ENCODE measurements around the gene FBXO34. TPM values are rescaled to one million over a fixed set of nuclear protein-coding genes. Genes with fewer than 3 reads are reported as not detected.

The FBXO34 gene
- total RNA-seq, 1 donor from 2014 or later, result 26.6 TPM

DNA sequence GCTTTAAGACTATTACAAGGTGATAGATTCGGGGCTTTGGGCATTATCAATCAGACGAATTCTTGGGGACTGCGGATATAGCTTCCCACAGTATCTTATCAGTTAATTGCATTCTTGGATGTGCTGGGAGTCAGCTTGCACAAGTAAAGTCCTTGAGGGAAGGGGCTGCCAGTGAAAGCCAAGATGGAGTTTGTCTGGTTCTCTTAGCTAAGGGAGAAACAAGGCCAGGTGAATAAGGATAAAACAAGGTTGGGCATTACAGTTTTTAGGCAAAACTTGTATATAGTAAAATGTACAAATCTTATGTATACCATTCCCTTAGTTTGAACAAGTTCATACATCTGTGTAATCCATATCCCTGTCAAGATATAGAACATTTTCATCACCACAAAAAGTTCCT, 5.5 kb downstream of the FBXO34 start:
- Mint-ChIP-seq H3K36me3 (ENCODE audit: low read depth) (peaks cover 15% of the 10 kb centered on the region), H3K27me3 (ENCODE audit: insufficient read depth) (no peaks in the 10 kb centered on the region), H3K27ac (no peak overlapping the region), H3K4me3 (no peak overlapping the region), H3K9me3 (no peaks in the 10 kb centered on the region), H3K4me1 (ENCODE audit: low read depth) (peaks cover 62% of the 10 kb centered on the region)
- intact Hi-C loops (cut with micrococcal nuclease), result loop anchor here (10.0 kb wide), 1 partner anchor 222 kb away; the partner anchor contains the start of gene MAPK1IP1L
- DNase-seq (ENCODE audit: low spot score), result no peak

DNA sequence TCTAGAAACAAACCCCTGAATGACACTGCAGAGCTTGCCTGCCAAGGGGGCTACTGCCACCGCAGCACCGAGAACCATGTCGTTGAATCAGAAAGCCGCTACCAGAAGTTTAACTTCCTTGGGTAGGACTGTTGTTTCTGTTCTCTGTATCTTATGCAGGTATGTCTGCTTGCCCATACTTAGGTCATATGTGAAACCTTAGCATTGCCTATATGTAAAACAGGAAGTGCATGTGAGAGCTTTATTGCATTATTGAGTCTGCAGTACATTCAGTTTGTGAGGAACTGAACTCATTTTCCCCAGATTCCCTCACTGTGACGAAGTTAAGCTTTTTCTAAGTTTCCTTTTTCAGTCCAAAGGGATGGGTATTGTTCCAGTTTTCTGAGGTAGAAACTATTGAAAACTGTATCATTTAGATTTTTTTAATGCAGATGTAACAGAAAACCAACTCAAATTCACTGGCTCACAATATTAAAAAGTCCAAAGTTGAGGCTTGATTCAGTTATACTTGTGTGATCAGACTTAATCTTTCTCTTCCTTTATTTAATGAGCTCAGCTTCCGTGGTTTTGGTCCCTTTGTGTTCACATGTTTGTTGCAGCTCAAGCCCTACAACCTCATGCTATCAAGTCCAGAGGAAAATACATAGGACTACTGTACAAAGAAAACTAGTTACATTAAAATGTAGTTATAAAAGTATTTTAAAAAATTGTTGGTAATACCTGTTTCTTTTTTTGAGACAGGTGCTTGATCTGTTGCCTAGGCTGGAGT, 6.9 kb downstream of the FBXO34 start:
- H3K36me3 Mint-ChIP-seq (ENCODE audit: low read depth), result peaks cover 13% of the 10 kb centered on the region
- peak overlapping the region; percentile 8 for H3K4me3 Mint-ChIP-seq
- peak overlapping the region; percentile 40 for H3K27ac Mint-ChIP-seq
- DNase-seq (ENCODE audit: low spot score), result no peak
- intact Hi-C loops (cut with micrococcal nuclease), result loop anchor here (10.0 kb wide), 1 partner anchor 223 kb away; the partner anchor contains the start of gene MAPK1IP1L
- H3K9me3 Mint-ChIP-seq, result no peaks in the 10 kb centered on the region
- no peaks in the 10 kb centered on the region for H3K27me3 Mint-ChIP-seq (ENCODE audit: insufficient read depth)
- peaks cover 49% of the 10 kb centered on the region for H3K4me1 Mint-ChIP-seq (ENCODE audit: low read depth)

DNA sequence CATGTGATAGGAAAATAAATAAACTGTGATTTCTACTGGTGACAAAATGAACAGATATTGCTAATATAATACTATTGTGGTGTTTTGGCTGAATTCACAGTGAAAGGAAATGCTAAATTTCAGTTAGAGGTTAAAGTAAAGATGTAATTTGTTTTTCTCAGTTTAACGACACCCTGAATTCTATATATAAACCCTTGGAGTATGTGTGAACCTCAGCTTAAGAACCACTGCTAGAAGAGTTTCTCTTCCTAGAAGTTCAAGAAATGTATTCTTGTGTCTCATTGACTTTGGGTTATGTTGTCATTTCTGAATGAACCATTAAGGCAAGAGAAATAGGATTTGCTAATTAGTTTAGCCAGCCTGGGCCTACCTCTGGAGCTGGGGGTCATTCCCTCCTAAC, 8.2 kb downstream of the FBXO34 start:
- intact Hi-C loops (cut with micrococcal nuclease), result loop anchor here (10.0 kb wide), 1 partner anchor 225 kb away; the partner anchor contains the start of gene MAPK1IP1L
- Mint-ChIP-seq H3K36me3 (ENCODE audit: low read depth) (peaks cover 11% of the 10 kb centered on the region), H3K27me3 (ENCODE audit: insufficient read depth) (no peaks in the 10 kb centered on the region)

DNA sequence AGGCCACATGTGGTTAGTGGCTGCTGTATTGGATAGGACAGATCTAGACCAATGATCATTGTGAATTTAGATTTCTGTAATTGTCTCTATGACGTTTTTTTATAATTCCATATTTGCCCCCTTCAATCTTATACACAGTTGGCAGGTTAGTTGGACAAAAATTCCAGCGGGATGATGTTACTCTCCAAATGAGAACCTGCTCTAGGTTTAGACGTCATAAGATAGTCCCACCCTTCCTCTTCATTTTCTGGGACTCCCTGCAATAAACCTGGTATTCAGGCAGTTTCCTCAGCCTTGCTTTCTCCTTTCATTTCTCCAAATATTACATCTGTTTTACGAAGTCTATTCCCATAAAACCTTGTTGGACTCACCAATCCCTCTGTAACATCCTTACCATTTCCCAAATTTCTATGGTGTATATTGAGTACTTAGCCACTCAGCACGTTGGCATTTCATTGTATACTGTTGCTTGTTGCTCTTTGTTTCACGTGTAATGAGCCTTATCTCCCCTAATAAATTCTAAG, 10.2 kb downstream of the FBXO34 start:
- peaks cover 10% of the 10 kb centered on the region for H3K36me3 Mint-ChIP-seq (ENCODE audit: low read depth)
- intact Hi-C loops (cut with micrococcal nuclease), result no loop called here
- no peak overlapping the region for H3K27ac Mint-ChIP-seq
- no peaks in the 10 kb centered on the region for H3K27me3 Mint-ChIP-seq (ENCODE audit: insufficient read depth)
- H3K4me3 Mint-ChIP-seq, result no peak overlapping the region
- peaks cover 24% of the 10 kb centered on the region for H3K4me1 Mint-ChIP-seq (ENCODE audit: low read depth)
- no peaks in the 10 kb centered on the region for H3K9me3 Mint-ChIP-seq
- no peak for DNase-seq (ENCODE audit: low spot score)

More for the DNA sequence above, 8.2 kb downstream of the FBXO34 start:
- H3K27ac Mint-ChIP-seq, result no peak overlapping the region
- peaks cover 41% of the 10 kb centered on the region for H3K4me1 Mint-ChIP-seq (ENCODE audit: low read depth)
- DNase-seq (ENCODE audit: low spot score), result no peak
- no peak overlapping the region for H3K4me3 Mint-ChIP-seq
- H3K9me3 Mint-ChIP-seq, result no peaks in the 10 kb centered on the region

DNA sequence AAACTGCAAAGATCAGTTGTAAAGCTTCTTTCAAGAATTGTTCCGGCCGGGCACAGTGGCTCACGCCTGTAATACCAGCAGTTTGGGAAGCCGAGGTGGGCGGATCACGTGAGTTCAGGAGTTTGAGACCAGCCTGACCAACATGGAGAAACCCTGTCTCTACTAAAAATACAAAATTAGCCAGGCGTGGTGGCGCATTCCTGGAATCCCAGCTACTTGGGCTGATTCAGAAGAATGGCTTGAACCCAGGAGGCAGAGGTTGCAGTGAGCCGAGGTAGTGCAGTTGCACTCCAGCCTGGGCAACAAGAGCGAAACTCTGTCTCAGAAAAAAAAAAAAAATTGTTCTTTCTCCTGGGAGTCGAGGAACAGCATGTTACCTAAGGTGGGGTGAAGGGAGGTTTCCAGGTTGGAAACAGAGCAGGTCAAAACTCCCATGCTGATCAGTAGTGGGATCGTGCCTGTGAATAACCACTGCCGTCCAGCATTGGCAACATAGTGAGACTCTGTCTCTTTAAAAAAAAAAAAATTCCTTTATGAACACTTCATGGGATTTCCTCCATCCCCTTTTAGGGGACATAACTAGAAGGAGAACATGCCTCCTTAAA, 13.9 kb downstream of the FBXO34 start:
- DNase-seq (ENCODE audit: low spot score), result no peak
- Mint-ChIP-seq H3K9me3 (no peaks in the 10 kb centered on the region), H3K36me3 (ENCODE audit: low read depth) (peaks cover 9% of the 10 kb centered on the region), H3K4me1 (ENCODE audit: low read depth) (peaks cover 11% of the 10 kb centered on the region), H3K27me3 (ENCODE audit: insufficient read depth) (no peaks in the 10 kb centered on the region), H3K27ac (no peak overlapping the region), H3K4me3 (no peak overlapping the region)
- intact Hi-C loops (cut with micrococcal nuclease), result no loop called here

DNA sequence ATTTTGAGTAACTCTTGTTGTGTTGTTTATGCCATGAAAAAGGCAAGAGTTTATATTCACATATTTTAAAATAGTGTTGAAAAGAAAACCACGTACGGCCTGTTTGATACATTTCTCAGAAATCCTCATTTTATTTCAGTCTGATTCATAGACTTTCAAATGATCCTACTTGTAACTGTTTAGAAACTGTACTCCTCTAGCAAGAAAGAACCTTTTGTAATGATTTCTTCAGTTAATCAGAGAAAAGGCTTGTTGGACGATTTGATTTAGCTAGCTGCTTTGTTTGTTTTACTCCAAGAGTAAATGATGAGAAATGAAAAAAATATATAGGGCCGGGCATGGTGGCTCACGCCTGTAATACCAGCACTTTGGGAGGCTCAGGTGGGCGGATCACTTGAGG, 17.2 kb downstream of the FBXO34 start:
- H3K4me3 Mint-ChIP-seq, result no peak overlapping the region
- intact Hi-C loops (cut with micrococcal nuclease), result no loop called here

DNA sequence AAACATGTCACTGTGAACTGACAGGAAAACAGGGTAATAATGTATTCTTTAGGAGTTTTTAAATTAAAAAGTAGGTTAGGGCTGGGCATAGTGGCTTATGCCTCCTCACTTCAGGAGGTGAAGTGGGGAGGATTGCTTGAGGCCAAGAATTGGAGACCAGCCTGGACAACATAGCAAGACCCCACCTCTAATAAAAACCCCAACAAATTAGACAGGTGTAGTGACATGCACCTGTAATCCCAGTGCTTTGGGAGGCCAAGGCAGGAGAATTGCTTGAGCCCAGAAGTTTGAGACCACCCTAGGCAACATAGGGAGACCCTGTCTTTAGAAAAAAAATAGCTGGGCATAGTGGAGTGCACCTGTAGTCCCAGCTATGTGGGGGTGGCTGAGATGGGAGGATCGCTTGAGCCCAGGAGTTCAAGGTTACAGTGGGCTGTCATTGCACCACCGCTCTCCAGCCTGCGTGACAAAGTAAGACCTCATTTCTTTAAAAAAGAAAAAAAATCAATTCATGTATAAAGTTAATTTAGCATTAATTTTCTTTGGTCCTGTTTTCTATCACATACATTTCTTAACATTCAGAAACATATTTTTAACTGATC, 20.4 kb downstream of the FBXO34 start:
- peaks cover 3% of the 10 kb centered on the region for H3K36me3 Mint-ChIP-seq (ENCODE audit: low read depth)
- H3K4me1 Mint-ChIP-seq (ENCODE audit: low read depth), result peaks cover 33% of the 10 kb centered on the region
- intact Hi-C loops (cut with micrococcal nuclease), result no loop called here
- no peaks in the 10 kb centered on the region for H3K9me3 Mint-ChIP-seq
- no peak overlapping the region for H3K27ac Mint-ChIP-seq
- DNase-seq (ENCODE audit: low spot score), result no peak
- H3K27me3 Mint-ChIP-seq (ENCODE audit: insufficient read depth), result no peaks in the 10 kb centered on the region
- no peak overlapping the region for H3K4me3 Mint-ChIP-seq

More for the DNA sequence above, 17.2 kb downstream of the FBXO34 start:
- no peak overlapping the region for H3K27ac Mint-ChIP-seq
- no peak for DNase-seq (ENCODE audit: low spot score)
- H3K27me3 Mint-ChIP-seq (ENCODE audit: insufficient read depth), result no peaks in the 10 kb centered on the region
- H3K9me3 Mint-ChIP-seq, result no peaks in the 10 kb centered on the region
- peaks cover 11% of the 10 kb centered on the region for H3K4me1 Mint-ChIP-seq (ENCODE audit: low read depth)
- peaks cover 4% of the 10 kb centered on the region for H3K36me3 Mint-ChIP-seq (ENCODE audit: low read depth)

DNA sequence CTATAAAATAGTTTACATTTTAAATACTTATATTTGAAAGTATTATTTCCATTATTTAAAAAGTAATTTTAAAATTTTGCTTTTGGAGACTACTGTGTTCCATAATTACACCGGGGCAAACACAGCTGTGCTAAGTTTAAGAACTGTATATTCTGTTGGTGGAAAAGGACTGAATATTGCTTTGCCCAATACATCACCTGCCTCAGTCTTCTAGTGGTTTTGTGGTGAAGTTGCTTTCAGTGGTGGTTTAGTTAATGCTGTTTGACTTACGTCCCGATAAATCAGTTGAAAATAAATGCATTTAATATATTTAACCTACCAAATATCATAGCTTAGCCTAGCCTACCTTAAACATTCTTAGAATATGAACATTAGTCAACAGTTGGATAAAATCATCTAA, 23.4 kb downstream of the FBXO34 start:
- H3K9me3 Mint-ChIP-seq, result no peaks in the 10 kb centered on the region
- intact Hi-C loops (cut with micrococcal nuclease), result no loop called here
- peaks cover 43% of the 10 kb centered on the region for H3K4me1 Mint-ChIP-seq (ENCODE audit: low read depth)
- DNase-seq (ENCODE audit: low spot score), result no peak
- no peaks in the 10 kb centered on the region for H3K27me3 Mint-ChIP-seq (ENCODE audit: insufficient read depth)
- no peak overlapping the region for H3K4me3 Mint-ChIP-seq
- no peak overlapping the region for H3K27ac Mint-ChIP-seq
- H3K36me3 Mint-ChIP-seq (ENCODE audit: low read depth), result peaks cover 12% of the 10 kb centered on the region

DNA sequence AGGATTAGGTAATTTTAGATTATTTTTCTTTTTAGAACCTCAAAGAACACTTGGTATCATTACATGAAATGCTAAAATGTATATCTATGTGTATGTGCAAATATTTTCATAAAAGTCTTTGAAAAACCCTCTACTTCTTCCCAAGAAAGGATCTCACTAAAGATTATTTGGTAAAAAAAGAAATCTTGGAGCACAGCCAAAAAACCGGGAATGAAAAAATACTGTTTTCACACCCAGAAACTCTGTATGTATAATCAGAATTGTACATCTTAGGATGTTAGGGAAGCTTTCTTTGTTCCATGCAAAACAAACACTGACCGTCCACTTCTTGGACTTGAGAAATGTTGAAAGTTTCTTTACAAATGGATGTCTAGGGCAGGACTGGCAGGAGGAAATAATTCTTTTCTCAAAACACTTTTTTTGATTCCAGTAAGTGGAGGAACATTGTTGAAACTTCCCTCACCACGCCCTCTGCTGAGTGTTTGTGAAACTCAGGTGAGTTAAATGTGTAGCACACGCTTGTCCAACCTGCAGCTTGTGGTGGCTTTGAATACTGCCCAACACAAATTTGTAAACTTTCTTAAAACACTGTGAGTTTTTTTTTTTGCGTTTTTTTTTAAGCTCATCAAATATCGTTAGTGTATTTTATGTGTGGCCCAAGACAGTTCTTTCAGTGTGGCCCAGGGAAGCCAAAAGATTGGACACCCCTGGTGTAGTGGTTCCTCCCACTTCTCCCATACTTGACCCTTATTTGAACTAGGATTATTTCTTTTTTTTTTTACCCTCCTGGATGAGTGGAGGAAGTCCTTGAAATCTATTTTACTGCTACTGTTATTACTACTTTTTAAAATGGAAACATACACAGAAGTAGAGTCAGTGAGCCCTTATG, 26.6 kb downstream of the FBXO34 start:
- Mint-ChIP-seq H3K4me1 (ENCODE audit: low read depth) (peaks cover 72% of the 10 kb centered on the region), H3K27ac (peak overlapping the region; percentile 69), H3K4me3 (peak overlapping the region; percentile 27), H3K36me3 (ENCODE audit: low read depth) (peaks cover 20% of the 10 kb centered on the region), H3K27me3 (ENCODE audit: insufficient read depth) (no peaks in the 10 kb centered on the region), H3K9me3 (no peaks in the 10 kb centered on the region)
- intact Hi-C loops (cut with micrococcal nuclease), result no loop called here
- DNase-seq (ENCODE audit: low spot score), result peak; percentile 24

DNA sequence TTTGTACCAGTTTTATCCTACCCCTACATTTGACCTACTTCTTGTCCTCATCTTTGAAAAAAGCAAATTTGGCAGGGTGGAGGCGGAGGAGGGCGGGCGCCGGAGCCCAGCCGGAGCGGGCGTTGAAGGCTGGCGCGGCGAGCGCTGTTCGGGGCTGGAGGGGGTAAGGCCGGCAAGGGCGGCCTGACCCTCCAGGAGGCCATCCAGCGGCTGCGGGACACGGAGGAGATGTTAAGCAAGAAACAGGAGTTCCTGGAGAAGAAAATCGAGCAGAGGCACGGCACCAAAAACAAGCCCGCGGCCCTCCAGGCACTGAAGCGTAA, 27.2 kb downstream of the FBXO34 start:
- Mint-ChIP-seq H3K4me1 (ENCODE audit: low read depth) (peaks cover 78% of the 10 kb centered on the region), H3K9me3 (no peaks in the 10 kb centered on the region), H3K4me3 (no peak overlapping the region), H3K36me3 (ENCODE audit: low read depth) (peaks cover 20% of the 10 kb centered on the region), H3K27me3 (ENCODE audit: insufficient read depth) (no peaks in the 10 kb centered on the region), H3K27ac (no peak overlapping the region)
- intact Hi-C loops (cut with micrococcal nuclease), result no loop called here
- DNase-seq (ENCODE audit: low spot score), result no peak

DNA sequence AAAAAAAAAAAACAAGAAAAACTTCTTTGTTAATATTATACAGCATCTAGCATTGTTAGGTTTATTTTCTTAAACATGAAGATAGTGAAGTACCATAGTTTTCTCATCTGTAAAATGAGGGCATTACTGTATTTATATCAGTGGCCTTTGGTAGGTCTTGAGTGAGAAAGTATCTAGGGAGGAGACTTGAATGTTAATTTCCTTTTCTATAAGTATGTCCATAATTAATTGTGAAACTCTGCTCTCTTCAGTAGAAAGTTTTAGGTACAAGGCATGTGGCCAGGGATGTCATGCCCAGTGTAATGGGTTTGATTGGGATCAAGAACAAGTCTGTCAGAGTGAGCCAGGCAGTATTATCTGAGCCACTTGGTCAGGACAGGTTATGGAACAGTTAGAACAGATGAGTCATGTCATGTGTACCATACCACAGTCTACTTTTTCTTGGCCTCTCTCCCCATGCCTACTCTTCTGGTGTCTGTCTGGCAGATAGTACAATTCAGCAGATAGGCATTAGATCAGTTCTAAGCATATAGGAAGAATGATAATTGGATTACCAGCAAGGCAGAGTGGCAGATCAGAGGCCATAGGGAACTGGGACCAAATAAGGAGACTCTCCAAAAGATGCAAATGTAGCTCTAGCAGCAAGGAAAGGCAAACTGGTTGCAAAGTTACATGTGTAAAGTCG, 30.4 kb downstream of the FBXO34 start:
- intact Hi-C loops (cut with micrococcal nuclease), result no loop called here
- H3K4me1 Mint-ChIP-seq (ENCODE audit: low read depth), result peaks cover 71% of the 10 kb centered on the region
- DNase-seq (ENCODE audit: low spot score), result no peak
- H3K9me3 Mint-ChIP-seq, result no peaks in the 10 kb centered on the region
- peaks cover 24% of the 10 kb centered on the region for H3K36me3 Mint-ChIP-seq (ENCODE audit: low read depth)
- H3K27me3 Mint-ChIP-seq (ENCODE audit: insufficient read depth), result no peaks in the 10 kb centered on the region
- H3K27ac Mint-ChIP-seq, result peak overlapping the region; percentile 78
- H3K4me3 Mint-ChIP-seq, result no peak overlapping the region
